ENCODE results near the gene DBNL. TPM values are rescaled to one million over a fixed set of nuclear protein-coding genes. Genes with fewer than 3 reads are reported as not detected.

Gene DBNL
- total RNA-seq, 1 experiment from 2014 or later = 64.5 TPM

DNA sequence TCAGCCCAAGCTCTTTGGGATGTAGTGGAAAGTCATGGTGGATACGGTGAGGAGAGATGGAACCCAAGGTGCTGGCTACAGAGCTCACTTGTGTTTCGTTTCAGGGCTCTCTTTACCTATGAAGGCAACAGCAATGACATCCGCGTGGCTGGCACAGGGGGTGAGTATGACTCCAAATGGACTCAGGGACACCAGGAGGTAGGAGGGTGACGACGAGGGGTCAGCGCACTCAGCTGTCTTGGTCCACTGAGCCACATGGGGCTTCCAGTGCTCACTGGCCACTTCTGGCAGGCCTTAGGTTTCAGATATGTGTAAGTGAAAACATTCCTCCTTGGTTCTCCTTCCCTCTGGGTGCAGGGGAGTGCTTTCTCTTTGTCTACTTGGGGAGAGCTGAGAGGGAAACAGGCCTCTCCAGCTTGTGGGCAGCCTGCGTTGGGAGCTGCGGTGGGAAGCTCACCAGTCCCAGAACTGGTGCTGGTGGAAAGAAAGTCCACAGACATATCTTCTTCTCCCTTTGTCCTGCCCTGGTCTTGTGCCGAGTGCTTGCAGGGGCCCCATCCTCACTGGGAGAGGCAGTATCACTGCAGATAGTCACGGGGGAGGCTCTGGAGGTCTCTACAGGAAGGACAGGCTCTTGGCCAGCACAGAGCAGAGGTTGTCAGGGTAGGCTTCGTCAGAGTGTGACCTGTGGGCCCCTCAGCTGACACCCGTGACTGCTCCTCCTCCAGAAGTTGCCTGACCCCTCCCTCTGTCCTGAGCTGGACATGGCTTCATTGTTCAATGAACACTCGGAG is 5.8 kb downstream of the DBNL start:
- BruUV-seq (replicated peaks) = no TSS peak
- no peak for TF ChIP-seq CTCF (conservative IDR thresholded peaks at IDR 0.05; ENCODE audit: low read depth, low read length)
- no peak for TF ChIP-seq EZH2 (IDR thresholded peaks at IDR 0.05; ENCODE audit: borderline replicate concordance, low read depth, low read length, poor library complexity, severe bottlenecking)
- H3K9me3 ChIP-seq (ENCODE audit: low read depth, low read length, poor library complexity, severe bottlenecking) = no peaks in the 10 kb centered on the region
- no peaks in the 10 kb centered on the region for H3K27me3 ChIP-seq (replicated peaks; ENCODE audit: insufficient read depth, low read depth, low read length, poor library complexity)
- peaks cover 6% of the 10 kb centered on the region for H3K4me1 ChIP-seq (ENCODE audit: insufficient read depth, low read length, poor library complexity, severe bottlenecking)
- no peak overlapping the region for H3K27ac ChIP-seq (ENCODE audit: low read depth, low read length, poor library complexity, severe bottlenecking)
- no peak for DNase-seq (ENCODE audit: low spot score)
- H3K36me3 ChIP-seq (ENCODE audit: insufficient read depth, low read length, poor library complexity, severe bottlenecking) = peaks cover 33% of the 10 kb centered on the region
- POLR2A ChIA-PET (ENCODE audit: low non-redundant PET) = no interaction called here
- no peak overlapping the region for H3K4me3 ChIP-seq (ENCODE audit: low read depth, low read length, poor library complexity, severe bottlenecking)
- intact Hi-C loops (cut with micrococcal nuclease; ENCODE audit: unreplicated experiment) = no loop called here
- CTCF ChIA-PET = no interaction called here

DNA sequence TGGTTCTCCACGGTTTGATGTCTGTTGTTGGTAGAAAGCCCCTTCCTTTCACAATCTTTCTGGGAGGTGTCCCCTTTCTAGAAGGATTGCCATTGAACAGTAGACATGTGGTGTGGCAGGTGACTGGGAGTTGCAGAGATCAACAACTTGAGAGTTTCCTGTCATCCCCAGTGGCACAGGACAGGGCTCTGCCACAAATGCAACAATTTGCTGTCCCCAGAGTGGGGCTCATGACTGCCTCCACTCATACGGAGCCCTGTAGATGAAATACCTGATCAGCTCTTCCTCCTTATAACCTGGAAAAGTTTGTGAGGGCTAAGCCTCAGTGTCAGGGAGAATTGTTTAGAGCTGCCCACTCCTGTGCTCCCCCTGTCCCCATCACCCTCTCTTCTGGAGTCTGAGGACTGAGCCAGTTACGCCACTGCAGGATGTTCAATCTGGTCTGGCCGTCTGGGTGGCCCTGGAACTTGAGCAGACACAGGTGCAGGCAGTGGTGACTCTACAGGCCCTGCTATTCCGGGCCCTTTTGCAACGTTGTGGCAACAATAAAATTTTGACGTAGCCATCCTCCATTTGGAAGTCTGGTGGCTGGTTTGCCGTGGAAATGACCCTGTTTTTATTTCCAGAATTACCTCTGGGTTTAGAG is 6.5 kb downstream of the DBNL start:
- H3K4me3 ChIP-seq (ENCODE audit: low read depth, low read length, poor library complexity, severe bottlenecking) = no peak overlapping the region
- H3K36me3 ChIP-seq (ENCODE audit: insufficient read depth, low read length, poor library complexity, severe bottlenecking) = peaks cover 35% of the 10 kb centered on the region
- H3K4me1 ChIP-seq (ENCODE audit: insufficient read depth, low read length, poor library complexity, severe bottlenecking) = no peaks in the 10 kb centered on the region
- no peak for TF ChIP-seq CTCF (conservative IDR thresholded peaks at IDR 0.05; ENCODE audit: low read depth, low read length)
- no peak for TF ChIP-seq EZH2 (IDR thresholded peaks at IDR 0.05; ENCODE audit: borderline replicate concordance, low read depth, low read length, poor library complexity, severe bottlenecking)
- intact Hi-C loops (cut with micrococcal nuclease; ENCODE audit: unreplicated experiment) = no loop called here
- ChIA-PET CTCF (no interaction called here), POLR2A (ENCODE audit: low non-redundant PET) (no interaction called here)
- no TSS peak for BruUV-seq (replicated peaks)
- no peaks in the 10 kb centered on the region for H3K9me3 ChIP-seq (ENCODE audit: low read depth, low read length, poor library complexity, severe bottlenecking)
- H3K27me3 ChIP-seq (replicated peaks; ENCODE audit: insufficient read depth, low read depth, low read length, poor library complexity) = no peaks in the 10 kb centered on the region
- no peak overlapping the region for H3K27ac ChIP-seq (ENCODE audit: low read depth, low read length, poor library complexity, severe bottlenecking)
- DNase-seq (ENCODE audit: low spot score) = no peak

DNA sequence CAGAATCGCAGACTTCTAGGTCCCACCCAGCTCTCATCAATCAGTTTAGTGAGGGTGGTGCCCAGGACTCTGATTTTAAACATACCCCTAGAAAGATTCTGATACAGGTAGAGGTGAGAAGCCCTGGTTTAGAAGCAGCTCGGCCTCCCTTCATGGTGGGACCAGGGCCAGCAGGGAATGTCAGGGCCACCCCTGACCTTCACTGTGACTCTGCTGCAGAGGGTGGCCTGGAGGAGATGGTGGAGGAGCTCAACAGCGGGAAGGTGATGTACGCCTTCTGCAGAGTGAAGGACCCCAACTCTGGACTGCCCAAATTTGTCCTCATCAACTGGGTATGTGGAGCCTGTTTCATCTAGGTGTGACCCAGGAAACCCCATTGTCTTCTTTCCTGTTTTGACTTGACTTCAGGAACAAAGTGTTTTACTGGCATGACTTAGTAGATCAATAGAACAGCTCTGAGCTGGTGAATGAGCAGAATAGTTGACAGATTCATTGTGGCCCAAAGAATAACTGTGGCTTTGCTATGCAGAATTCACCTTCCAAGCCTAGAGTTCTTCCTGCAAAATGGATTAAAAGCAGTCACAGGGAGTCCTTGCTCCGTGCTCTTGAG is 7.2 kb downstream of the DBNL start:
- POLR2A ChIA-PET (ENCODE audit: low non-redundant PET) = no interaction called here
- peaks cover 35% of the 10 kb centered on the region for H3K36me3 ChIP-seq (ENCODE audit: insufficient read depth, low read length, poor library complexity, severe bottlenecking)

More for the DNA sequence above, 7.2 kb downstream of the DBNL start:
- Histone ChIP-seq H3K4me3 (ENCODE audit: low read depth, low read length, poor library complexity, severe bottlenecking) (no peak overlapping the region), H3K27me3 (replicated peaks; ENCODE audit: insufficient read depth, low read depth, low read length, poor library complexity) (no peaks in the 10 kb centered on the region), H3K27ac (ENCODE audit: low read depth, low read length, poor library complexity, severe bottlenecking) (no peak overlapping the region), H3K4me1 (ENCODE audit: insufficient read depth, low read length, poor library complexity, severe bottlenecking) (no peaks in the 10 kb centered on the region), H3K9me3 (ENCODE audit: low read depth, low read length, poor library complexity, severe bottlenecking) (no peaks in the 10 kb centered on the region)
- no TSS peak for BruUV-seq (replicated peaks)
- intact Hi-C loops (cut with micrococcal nuclease; ENCODE audit: unreplicated experiment) = no loop called here
- CTCF ChIA-PET = no interaction called here
- no peak for DNase-seq (ENCODE audit: low spot score)
- TF ChIP-seq EZH2 (IDR thresholded peaks at IDR 0.05; ENCODE audit: borderline replicate concordance, low read depth, low read length, poor library complexity, severe bottlenecking) (no peak), CTCF (conservative IDR thresholded peaks at IDR 0.05; ENCODE audit: low read depth, low read length) (no peak)

Data from A673 (cell line).